Measurements from ENCODE around the gene ANKS1B.

The ANKS1B gene

DNA sequence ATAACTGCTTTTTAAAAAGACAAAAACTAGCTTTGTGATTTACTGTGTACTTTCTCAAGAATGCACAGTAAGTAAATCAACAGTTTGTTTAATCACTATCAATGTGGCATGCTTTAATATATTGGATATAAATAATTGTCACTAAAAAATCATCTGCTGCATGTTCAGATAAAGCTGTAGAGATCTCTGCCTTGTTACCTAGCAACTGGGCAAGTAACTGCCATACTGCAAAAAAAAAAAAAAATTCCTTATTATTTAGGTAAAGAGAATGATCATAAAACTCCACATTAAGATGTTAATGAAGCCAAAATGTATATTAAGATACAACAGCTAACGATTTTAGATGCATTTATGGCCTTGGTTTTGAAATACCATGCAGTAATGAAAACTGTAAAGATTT, 1102.2 kb downstream of the ANKS1B start:
- DNase-seq (ENCODE audit: low spot score) = no peak
- TF ChIP-seq, protein P1, sequence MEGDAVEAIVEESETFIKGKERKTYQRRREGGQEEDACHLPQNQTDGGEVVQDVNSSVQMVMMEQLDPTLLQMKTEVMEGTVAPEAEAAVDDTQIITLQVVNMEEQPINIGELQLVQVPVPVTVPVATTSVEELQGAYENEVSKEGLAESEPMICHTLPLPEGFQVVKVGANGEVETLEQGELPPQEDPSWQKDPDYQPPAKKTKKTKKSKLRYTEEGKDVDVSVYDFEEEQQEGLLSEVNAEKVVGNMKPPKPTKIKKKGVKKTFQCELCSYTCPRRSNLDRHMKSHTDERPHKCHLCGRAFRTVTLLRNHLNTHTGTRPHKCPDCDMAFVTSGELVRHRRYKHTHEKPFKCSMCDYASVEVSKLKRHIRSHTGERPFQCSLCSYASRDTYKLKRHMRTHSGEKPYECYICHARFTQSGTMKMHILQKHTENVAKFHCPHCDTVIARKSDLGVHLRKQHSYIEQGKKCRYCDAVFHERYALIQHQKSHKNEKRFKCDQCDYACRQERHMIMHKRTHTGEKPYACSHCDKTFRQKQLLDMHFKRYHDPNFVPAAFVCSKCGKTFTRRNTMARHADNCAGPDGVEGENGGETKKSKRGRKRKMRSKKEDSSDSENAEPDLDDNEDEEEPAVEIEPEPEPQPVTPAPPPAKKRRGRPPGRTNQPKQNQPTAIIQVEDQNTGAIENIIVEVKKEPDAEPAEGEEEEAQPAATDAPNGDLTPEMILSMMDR (IDR thresholded peaks at IDR 0.05; ENCODE audit: borderline replicate concordance, control extremely low read depth, extremely low read depth, insufficient read depth, missing control alignments) = no peak
- in situ Hi-C loops (cut with MboI; ENCODE audit: low sequenced_read_pairs, unreplicated experiment) = no loop called here

DNA sequence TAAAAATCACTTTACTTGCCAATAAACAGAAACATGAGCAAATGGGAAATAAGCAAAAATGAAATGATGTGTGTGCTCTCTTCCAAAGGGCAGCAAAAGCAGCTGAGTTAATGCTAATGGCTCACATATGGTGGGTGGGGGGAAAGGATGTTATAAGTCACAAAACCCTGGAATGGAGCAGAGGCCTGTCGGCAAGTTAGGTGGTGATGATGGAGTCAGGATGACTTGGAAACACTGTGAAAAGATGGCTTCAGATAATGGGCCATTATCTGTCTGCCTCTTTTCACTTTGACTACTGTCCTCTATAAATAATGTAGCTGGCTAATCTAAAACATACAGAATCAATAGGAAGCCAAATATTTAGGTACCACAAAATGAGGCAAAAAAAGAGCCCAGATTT, 1111.0 kb downstream of the ANKS1B start:
- DNase-seq (ENCODE audit: low spot score) = no peak
- TF ChIP-seq, protein P1 (IDR thresholded peaks at IDR 0.05; ENCODE audit: borderline replicate concordance, control extremely low read depth, extremely low read depth, insufficient read depth, missing control alignments) = no peak
- in situ Hi-C loops (cut with MboI; ENCODE audit: low sequenced_read_pairs, unreplicated experiment) = no loop called here

DNA sequence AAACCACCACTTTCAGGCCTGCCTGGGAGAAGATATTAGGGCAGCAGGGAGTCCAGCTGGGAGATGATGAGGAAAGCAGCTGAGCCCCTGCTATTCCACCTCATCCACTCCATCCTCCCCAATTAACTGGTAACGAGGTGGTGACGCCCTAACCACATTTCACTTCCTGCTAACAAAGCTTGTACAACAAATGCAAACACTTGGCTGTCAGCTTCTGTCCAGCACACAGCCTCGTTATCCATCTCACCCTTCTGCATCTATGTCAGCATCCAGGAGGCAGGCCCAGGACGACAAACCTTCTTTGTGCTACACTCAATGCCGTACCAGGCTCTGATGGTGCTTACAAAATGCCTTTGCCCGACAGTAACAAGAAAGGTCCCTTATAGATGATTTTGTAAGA, 1114.2 kb downstream of the ANKS1B start:
- DNase-seq (ENCODE audit: low spot score) = no peak
- in situ Hi-C loops (cut with MboI; ENCODE audit: low sequenced_read_pairs, unreplicated experiment) = no loop called here
- TF ChIP-seq, protein P1 (IDR thresholded peaks at IDR 0.05; ENCODE audit: borderline replicate concordance, control extremely low read depth, extremely low read depth, insufficient read depth, missing control alignments) = no peak

DNA sequence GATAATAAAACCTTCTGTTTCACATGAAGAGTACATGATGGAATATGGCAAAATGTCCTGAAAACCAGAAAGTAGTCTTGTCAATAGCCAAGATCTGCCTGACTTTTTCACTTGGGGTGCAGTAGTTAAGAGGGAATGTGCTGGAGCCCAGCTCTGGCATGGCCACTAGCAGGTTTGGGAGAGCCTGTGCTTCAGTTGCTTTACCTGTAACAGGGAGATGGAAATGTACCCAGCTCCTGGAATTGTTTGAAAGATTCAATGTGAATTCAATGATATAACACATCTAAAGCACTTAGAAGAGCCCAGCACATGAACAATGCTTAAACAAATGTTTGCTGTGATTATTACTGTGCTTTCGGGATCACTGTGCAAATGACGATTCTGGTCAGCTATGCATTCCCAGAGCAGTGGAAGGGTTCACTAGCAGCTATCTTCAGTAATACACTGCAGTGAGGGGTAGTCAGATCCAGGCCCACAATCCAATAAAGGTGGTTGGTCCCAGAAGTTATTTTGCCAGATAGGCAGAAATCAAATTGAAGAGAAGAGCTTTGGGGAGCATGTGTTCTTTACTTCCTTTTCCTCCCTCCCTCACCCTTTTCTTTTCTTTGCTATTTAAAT, 1114.7 kb downstream of the ANKS1B start:
- TF ChIP-seq, protein P1 (IDR thresholded peaks at IDR 0.05; ENCODE audit: borderline replicate concordance, control extremely low read depth, extremely low read depth, insufficient read depth, missing control alignments) = no peak
- no peak for DNase-seq (ENCODE audit: low spot score)
- in situ Hi-C loops (cut with MboI; ENCODE audit: low sequenced_read_pairs, unreplicated experiment) = no loop called here

DNA sequence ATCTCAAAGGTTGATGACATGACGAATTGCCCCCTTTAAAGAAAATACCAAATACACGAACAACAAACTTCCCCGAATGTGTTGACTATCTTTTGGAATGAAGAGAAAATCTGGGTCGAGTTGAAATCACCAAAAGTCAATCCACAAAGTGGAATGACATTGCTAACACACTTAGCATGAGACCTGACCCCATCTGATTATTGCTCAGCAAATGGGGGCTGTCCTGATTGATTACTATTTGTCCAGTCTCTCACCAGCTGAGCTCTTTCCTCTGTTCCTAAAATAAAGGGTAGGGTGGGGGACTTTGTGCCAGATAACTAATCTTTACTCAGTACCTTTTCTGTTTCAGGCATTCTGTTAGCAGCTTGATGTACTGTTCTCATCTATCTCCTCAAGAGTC, 1116.2 kb downstream of the ANKS1B start:
- TF ChIP-seq, protein P1 (IDR thresholded peaks at IDR 0.05; ENCODE audit: borderline replicate concordance, control extremely low read depth, extremely low read depth, insufficient read depth, missing control alignments) = no peak
- DNase-seq (ENCODE audit: low spot score) = no peak
- in situ Hi-C loops (cut with MboI; ENCODE audit: low sequenced_read_pairs, unreplicated experiment) = no loop called here

DNA sequence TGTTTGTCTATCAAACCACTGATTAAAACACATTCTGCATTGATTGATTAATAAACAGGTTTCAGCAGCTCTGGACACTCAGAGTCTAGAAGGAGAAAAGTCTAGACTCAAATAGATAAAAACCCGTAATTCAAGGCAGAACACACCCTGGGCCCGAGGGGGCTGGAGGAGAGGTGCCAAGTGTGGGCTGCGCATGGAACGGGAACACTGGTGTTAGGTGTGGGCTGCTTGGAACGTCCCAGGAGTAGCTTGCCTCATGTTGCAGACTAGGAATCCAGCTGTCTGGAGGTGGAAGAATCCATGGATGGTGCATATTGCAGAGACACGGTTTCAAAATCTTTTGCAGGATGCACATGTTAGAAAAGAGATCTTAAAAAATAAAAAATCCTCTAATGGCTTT, 1116.7 kb downstream of the ANKS1B start:
- TF ChIP-seq, protein P1 (IDR thresholded peaks at IDR 0.05; ENCODE audit: borderline replicate concordance, control extremely low read depth, extremely low read depth, insufficient read depth, missing control alignments) = no peak
- in situ Hi-C loops (cut with MboI; ENCODE audit: low sequenced_read_pairs, unreplicated experiment) = no loop called here
- DNase-seq (ENCODE audit: low spot score) = no peak

All from GM13976 (cell line).